Right kidney (tissue), 9 donors: ENCODE results near the gene CCDC187.
A peak's percentile ranks its signal among the peaks of the same experiment; 100 is the strongest.
"Not testable (repeated sequence)": the region's sequence is repeated elsewhere in the genome, so short reads cannot be mapped to it uniquely, and the experiment has no call there.

Experiments
- DNase-seq: peaks from one replicate; pipeline ENCODE4 v3.0.0-alpha.2; 2016
- long read RNA-seq, 8 donors: transcript quantifications; one replicate each; lab custom pipeline, GENCODE V29; 2026

CCDC187 gene
- long read RNA-seq, donor 1: 0 reads
- long read RNA-seq, donor 2: 0 reads
- long read RNA-seq, donor 3: 0 reads
- long read RNA-seq, donor 4: 0 reads
- long read RNA-seq, donor 5: 0 reads
- long read RNA-seq, donor 6: 0 reads
- long read RNA-seq, donor 7: 0 reads
- long read RNA-seq, donor 8: 0 reads

- no peak for DNase-seq
Observed at GRCh38 chr9:136303825-136304416, at the start of gene CCDC187. CCDC187 (minus strand) TSS chr9:136304094; CDS start chr9:136303830, 264 bp downstream.

- no peak for DNase-seq
Observed at GRCh38 chr9:136353088-136353487, 49.2 kb upstream of the CCDC187 start.

- no peak for DNase-seq
Observed at GRCh38 chr9:136352682-136353081, 48.8 kb upstream of the CCDC187 start.

GRCh38 chr9:136351868-136352267, 48.0 kb upstream of the CCDC187 start:
- DNase-seq: not testable (repeated sequence)

- no peak for DNase-seq
Observed at GRCh38 chr9:136351252-136351800, 47.4 kb upstream of the CCDC187 start.

GRCh38 chr9:136349546-136349945, 45.7 kb upstream of the CCDC187 start:
- DNase-seq: no peak

GRCh38 chr9:136348691-136349090, 44.8 kb upstream of the CCDC187 start:
- no peak for DNase-seq

- DNase-seq: no peak
Observed at GRCh38 chr9:136347472-136348256, 43.8 kb upstream of the CCDC187 start.

GRCh38 chr9:136346927-136347465, 43.1 kb upstream of the CCDC187 start:
- no peak for DNase-seq

- DNase-seq: no peak
Observed at GRCh38 chr9:136346157-136346481, 42.2 kb upstream of the CCDC187 start.

GRCh38 chr9:136345281-136346156, 41.6 kb upstream of the CCDC187 start:
- DNase-seq: no peak

GRCh38 chr9:136344544-136345280, 40.8 kb upstream of the CCDC187 start:
- no peak for DNase-seq

GRCh38 chr9:136343884-136344269, 40.0 kb upstream of the CCDC187 start:
- DNase-seq: no peak

- no peak for DNase-seq
Observed at GRCh38 chr9:136343121-136343883, 39.4 kb upstream of the CCDC187 start.

GRCh38 chr9:136342181-136343120, 38.6 kb upstream of the CCDC187 start:
- DNase-seq: peak; percentile 71

- no peak for DNase-seq
Observed at GRCh38 chr9:136341769-136342168, 37.9 kb upstream of the CCDC187 start.

GRCh38 chr9:136341042-136341655, 37.3 kb upstream of the CCDC187 start:
- DNase-seq: no peak

GRCh38 chr9:136340356-136341041, 36.6 kb upstream of the CCDC187 start:
- DNase-seq: no peak

- no peak for DNase-seq
Observed at GRCh38 chr9:136339958-136340310, 36.0 kb upstream of the CCDC187 start.
